AG04449 (cell line): ENCODE data around the gene DENND5B.

ENCODE experiments used
- CTCF ChIA-PET: fragments of 350-600 bp; formaldehyde crosslinking; extraction: SDS; loops from one replicate; lab custom pipeline; 2021; ENCODE audit warnings: antibody characterized with exemption; lab: Yijun Ruan, JAX
- POLR2A ChIA-PET: fragments of 400-600, 350-600 bp; formaldehyde crosslinking; extraction: SDS; loops from one replicate; lab custom pipeline; 2020; ENCODE audit warnings: antibody characterized with exemption, inconsistent platforms; lab: Yijun Ruan, JAX
- DNase-seq: peaks from one replicate; pipeline ENCODE4 v3.0.0-alpha.2; 2010; ENCODE audit warnings: low read depth, low spot score
- H3K4me3 ChIP-seq: 2 replicates; pipeline ENCODE4 v1.5.1; 2011; ENCODE audit warnings: low read depth, mild to moderate bottlenecking, control low read depth, low read length
- TF ChIP-seq, protein P1 (sequence below): IDR thresholded peaks from one replicate; pipeline ENCODE4 v1.5.1; 2011; ENCODE audit warnings: mild to moderate bottlenecking, moderate library complexity, low read length, control low read depth, inconsistent platforms; ENCODE audit not compliant: insufficient read depth; ENCODE audit errors: missing control alignments

Gene DENND5B

DNA sequence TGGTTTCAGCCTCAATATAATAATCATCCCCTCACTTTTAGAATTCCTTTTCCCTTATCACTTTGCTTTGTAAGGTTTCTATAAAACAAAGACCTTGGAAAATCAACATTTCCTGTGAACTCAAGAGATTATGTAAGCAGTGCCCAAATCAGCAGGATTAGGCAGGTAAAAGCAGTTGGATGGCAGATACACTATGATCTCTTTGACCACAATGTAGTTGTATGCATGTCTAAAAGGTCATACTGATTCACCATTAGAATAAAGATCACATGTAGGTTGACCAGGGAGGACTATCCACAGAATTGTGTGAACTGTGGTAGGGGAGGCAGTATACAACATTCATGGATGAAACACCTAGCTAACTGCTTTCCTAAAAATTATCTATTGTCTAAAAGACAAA is 57.5 kb downstream of the DENND5B start:
- TF ChIP-seq, protein P1, sequence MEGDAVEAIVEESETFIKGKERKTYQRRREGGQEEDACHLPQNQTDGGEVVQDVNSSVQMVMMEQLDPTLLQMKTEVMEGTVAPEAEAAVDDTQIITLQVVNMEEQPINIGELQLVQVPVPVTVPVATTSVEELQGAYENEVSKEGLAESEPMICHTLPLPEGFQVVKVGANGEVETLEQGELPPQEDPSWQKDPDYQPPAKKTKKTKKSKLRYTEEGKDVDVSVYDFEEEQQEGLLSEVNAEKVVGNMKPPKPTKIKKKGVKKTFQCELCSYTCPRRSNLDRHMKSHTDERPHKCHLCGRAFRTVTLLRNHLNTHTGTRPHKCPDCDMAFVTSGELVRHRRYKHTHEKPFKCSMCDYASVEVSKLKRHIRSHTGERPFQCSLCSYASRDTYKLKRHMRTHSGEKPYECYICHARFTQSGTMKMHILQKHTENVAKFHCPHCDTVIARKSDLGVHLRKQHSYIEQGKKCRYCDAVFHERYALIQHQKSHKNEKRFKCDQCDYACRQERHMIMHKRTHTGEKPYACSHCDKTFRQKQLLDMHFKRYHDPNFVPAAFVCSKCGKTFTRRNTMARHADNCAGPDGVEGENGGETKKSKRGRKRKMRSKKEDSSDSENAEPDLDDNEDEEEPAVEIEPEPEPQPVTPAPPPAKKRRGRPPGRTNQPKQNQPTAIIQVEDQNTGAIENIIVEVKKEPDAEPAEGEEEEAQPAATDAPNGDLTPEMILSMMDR, result no peak
- no peak overlapping the region for H3K4me3 ChIP-seq
- CTCF ChIA-PET, result no interaction called here
- POLR2A ChIA-PET, result no interaction called here
- DNase-seq, result no peak

DNA sequence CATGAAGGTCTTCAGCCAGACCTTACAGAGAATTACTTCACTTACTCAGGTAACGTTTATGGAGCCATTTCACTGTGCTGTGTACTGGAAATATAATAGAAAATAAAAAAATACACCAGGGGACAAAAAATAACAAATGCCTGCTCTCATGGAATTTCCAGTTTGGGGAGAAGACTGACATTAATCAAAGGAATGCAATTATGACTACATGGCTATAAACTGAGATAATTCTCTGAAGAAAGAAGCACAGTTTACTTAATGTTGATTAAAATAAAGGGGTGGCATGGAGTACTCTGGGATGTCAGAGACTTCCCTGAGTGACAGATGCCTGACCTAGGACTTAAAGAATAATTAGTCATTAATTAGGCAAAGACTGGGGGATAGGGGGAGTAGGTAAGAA is 59.0 kb downstream of the DENND5B start:
- ChIA-PET POLR2A (no interaction called here), CTCF (interaction anchor here (1.2 kb wide), 1 partner anchor 10 kb away, joined by 3 read pairs; no protein-coding TSS in a partner anchor)
- H3K4me3 ChIP-seq, result no peak overlapping the region
- no peak for DNase-seq
- TF ChIP-seq, protein P1, result no peak

DNA sequence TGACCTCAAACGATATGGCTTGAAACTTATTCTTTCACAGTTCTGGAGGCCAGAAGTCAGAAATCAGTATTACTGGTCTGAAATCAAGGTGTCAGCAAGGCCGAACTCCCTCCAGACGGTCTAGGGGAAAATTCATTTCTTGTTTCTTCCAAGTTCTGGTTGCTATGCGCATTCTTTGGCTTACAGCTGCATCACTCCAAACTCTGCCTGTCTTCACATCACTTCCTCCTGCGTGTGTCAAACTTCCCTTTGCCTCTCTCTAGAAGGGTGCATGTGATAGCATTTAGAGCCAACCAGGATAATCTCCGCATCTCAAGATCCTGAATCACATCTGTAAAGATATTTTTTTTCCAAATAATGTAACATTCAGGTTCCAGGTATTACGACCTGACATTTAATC is 62.8 kb downstream of the DENND5B start:
- no peak for DNase-seq
- no peak overlapping the region for H3K4me3 ChIP-seq
- POLR2A ChIA-PET, result no interaction called here
- TF ChIP-seq, protein P1, result no peak
- CTCF ChIA-PET, result no interaction called here

DNA sequence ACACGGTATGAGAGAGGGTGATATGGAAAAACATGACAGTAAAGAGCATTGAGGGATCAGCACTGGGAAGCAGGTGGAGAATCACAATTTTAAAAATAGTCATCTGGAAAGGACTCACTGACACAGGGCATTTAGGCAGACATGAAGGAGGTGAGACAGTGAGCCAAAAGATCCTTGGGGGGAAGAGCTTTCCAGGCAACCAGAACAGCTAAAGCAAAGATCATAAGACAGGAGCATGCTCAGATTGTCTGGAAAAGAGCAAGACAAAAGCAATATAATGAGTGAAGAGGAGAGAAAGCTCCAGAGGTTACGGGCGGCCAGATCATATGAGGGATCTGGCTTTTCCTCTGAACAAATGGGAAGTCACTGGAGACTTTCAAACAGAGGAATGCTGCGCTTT is 63.9 kb downstream of the DENND5B start:
- TF ChIP-seq, protein P1, result no peak
- ChIA-PET POLR2A (no interaction called here), CTCF (interaction anchor here (0.7 kb wide), 1 partner anchor 15 kb away, joined by 3 read pairs; no protein-coding TSS in a partner anchor)
- no peak for DNase-seq
- H3K4me3 ChIP-seq, result no peak overlapping the region

DNA sequence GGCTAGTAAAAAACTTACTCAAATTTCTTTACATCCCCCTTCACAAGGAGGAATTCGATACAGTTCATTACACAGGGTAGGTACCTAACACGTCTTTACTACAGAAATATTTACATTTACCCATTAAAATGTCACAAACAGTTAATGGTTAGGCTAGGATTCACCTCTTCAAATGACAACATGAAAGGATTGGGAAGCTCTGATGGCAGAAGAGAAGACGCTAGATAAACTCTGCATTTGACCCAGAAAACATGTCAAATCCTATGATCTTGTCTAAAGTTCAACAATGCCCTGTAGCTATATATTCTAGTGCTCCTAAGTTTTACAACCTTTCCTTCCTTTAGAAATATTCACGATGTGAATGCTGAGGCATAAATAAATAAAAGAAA is 64.8 kb downstream of the DENND5B start:
- TF ChIP-seq, protein P1, result no peak
- H3K4me3 ChIP-seq, result no peak overlapping the region
- POLR2A ChIA-PET, result no interaction called here
- CTCF ChIA-PET, result no interaction called here
- DNase-seq, result no peak

DNA sequence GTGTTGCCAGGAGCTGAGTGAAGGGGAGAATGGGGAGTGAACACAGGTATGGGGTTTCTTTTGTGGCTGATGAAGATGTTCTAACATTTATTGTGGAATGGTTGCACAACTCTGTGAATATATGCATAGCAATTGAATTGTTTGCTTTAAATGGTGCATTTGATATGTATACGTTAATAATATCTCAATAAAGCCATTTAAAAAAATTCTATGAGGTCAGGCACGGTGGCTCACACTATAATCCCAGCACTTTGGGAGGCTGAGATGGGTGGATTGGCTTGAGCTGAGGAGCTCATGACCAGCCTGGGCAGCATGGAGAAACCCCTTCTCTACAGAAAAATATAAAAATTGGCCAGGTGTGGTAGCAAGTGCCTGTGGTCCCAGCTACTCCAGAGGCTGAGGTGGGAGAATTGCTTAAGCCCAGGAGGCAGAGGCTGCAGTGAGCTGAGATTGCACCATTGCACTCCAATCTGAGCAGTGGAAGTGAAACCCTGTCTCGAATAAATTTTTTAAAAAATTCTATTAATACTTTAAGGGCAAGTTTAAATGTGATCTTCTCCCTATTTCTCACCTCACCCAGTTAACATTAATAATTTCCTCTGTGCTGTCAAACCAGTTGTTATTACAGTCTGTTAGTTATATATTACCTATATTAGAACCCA is 65.3 kb downstream of the DENND5B start:
- POLR2A ChIA-PET, result no interaction called here
- DNase-seq, result no peak
- TF ChIP-seq, protein P1, result no peak
- no peak overlapping the region for H3K4me3 ChIP-seq
- CTCF ChIA-PET, result no interaction called here
